Measurements from ENCODE around the gene RMRP.
A peak's percentile ranks its signal among the peaks of the same experiment; 100 is the strongest.
"Not testable (repeated sequence)": the region's sequence is repeated elsewhere in the genome, so short reads cannot be mapped to it uniquely, and the experiment has no call there.

The RMRP gene

GRCh38 chr9:35616681-35617459, 40.9 kb downstream of the RMRP start:
- peaks cover 59% of the 10 kb centered on the region for H3K4me1 ChIP-seq (ENCODE audit: control insufficient read depth, low read length)
- peak overlapping the region; percentile 76 for H3K27ac ChIP-seq (ENCODE audit: low read depth, low read length)

GRCh38 chr9:35615981-35616680, 41.7 kb downstream of the RMRP start:
- Histone ChIP-seq H3K27ac (ENCODE audit: low read depth, low read length) (no peak overlapping the region), H3K36me3 (ENCODE audit: control insufficient read depth, low read length) (0 out of 2 replicates have a peak, but pooled peaks cover 5% of the 10 kb centered on the region), H3F3A (ENCODE audit: control insufficient read depth, insufficient read depth) (peaks cover 28% of the 10 kb centered on the region), H3K79me2 (ENCODE audit: control insufficient read depth, low read length) (no peaks in the 10 kb centered on the region), H3K4me3 (ENCODE audit: low read length) (peak overlapping the region; percentile 72; the same call in 1 of the 2 replicates), H3K4me1 (ENCODE audit: control insufficient read depth, low read length) (peaks cover 56% of the 10 kb centered on the region), H4K20me1 (ENCODE audit: control insufficient read depth, insufficient read depth, low read depth, low read length) (no peaks in the 10 kb centered on the region), H3K9me3 (ENCODE audit: control insufficient read depth, insufficient read depth, low read length) (no peaks in the 10 kb centered on the region), H3K4me2 (ENCODE audit: low read length) (peak overlapping the region; percentile 99), H3K9me2 (replicated peaks; ENCODE audit: control insufficient read depth, low read length) (no peaks in the 10 kb centered on the region), H3K27me3 (ENCODE audit: control insufficient read depth, low read length) (no peaks in the 10 kb centered on the region)
- no peak for TF ChIP-seq EZH2phosphoT487 (IDR thresholded peaks at IDR 0.05; ENCODE audit: borderline replicate concordance, low read length)
- no peak for TF ChIP-seq CTCF (IDR thresholded peaks at IDR 0.05; ENCODE audit: low read depth, low read length, poor library complexity, severe bottlenecking)

More at GRCh38 chr9:35616681-35617459, 40.9 kb downstream of the RMRP start:
- no peaks in the 10 kb centered on the region for H3K9me3 ChIP-seq (ENCODE audit: control insufficient read depth, insufficient read depth, low read length)
- H3K27me3 ChIP-seq (ENCODE audit: control insufficient read depth, low read length): no peaks in the 10 kb centered on the region
- peak overlapping the region; percentile 99 for H3K4me2 ChIP-seq (ENCODE audit: low read length)
- no peaks in the 10 kb centered on the region for H3K9me2 ChIP-seq (replicated peaks; ENCODE audit: control insufficient read depth, low read length)
- peak overlapping the region; percentile 72 for H3K4me3 ChIP-seq (ENCODE audit: low read length)
- 0 out of 2 replicates have a peak, but pooled peaks cover 5% of the 10 kb centered on the region for H3K36me3 ChIP-seq (ENCODE audit: control insufficient read depth, low read length)
- H4K20me1 ChIP-seq (ENCODE audit: control insufficient read depth, insufficient read depth, low read depth, low read length): no peaks in the 10 kb centered on the region
- H3F3A ChIP-seq (ENCODE audit: control insufficient read depth, insufficient read depth): peaks cover 36% of the 10 kb centered on the region
- H3K79me2 ChIP-seq (ENCODE audit: control insufficient read depth, low read length): no peaks in the 10 kb centered on the region
- peak; percentile 63 for TF ChIP-seq CTCF (IDR thresholded peaks at IDR 0.05; ENCODE audit: low read depth, low read length, poor library complexity, severe bottlenecking)
- no peak for TF ChIP-seq EZH2phosphoT487 (IDR thresholded peaks at IDR 0.05; ENCODE audit: borderline replicate concordance, low read length)

GRCh38 chr9:35612843-35613242, 45.0 kb downstream of the RMRP start:
- no peaks in the 10 kb centered on the region for H4K20me1 ChIP-seq (ENCODE audit: control insufficient read depth, insufficient read depth, low read depth, low read length)

GRCh38 chr9:35612066-35612465, 45.8 kb downstream of the RMRP start:
- not testable (repeated sequence) for H4K20me1 ChIP-seq (ENCODE audit: control insufficient read depth, insufficient read depth, low read depth, low read length); H3K27ac ChIP-seq (ENCODE audit: low read depth, low read length); H3K79me2 ChIP-seq (ENCODE audit: control insufficient read depth, low read length); H3K4me2 ChIP-seq (ENCODE audit: low read length); H3K27me3 ChIP-seq (ENCODE audit: control insufficient read depth, low read length); H3K9me2 ChIP-seq (replicated peaks; ENCODE audit: control insufficient read depth, low read length); H3K9me3 ChIP-seq (ENCODE audit: control insufficient read depth, insufficient read depth, low read length); H3F3A ChIP-seq (ENCODE audit: control insufficient read depth, insufficient read depth); H3K4me3 ChIP-seq (ENCODE audit: low read length)
- H3K4me1 ChIP-seq (ENCODE audit: control insufficient read depth, low read length): peaks cover 16% of the 10 kb centered on the region
- peaks cover 30% of the 10 kb centered on the region for H3K36me3 ChIP-seq (ENCODE audit: control insufficient read depth, low read length)

More at GRCh38 chr9:35612843-35613242, 45.0 kb downstream of the RMRP start:
- H3F3A ChIP-seq (ENCODE audit: control insufficient read depth, insufficient read depth): peaks cover 8% of the 10 kb centered on the region
- H3K9me3 ChIP-seq (ENCODE audit: control insufficient read depth, insufficient read depth, low read length): no peaks in the 10 kb centered on the region
- H3K36me3 ChIP-seq (ENCODE audit: control insufficient read depth, low read length): peaks cover 28% of the 10 kb centered on the region
- H3K27me3 ChIP-seq (ENCODE audit: control insufficient read depth, low read length): no peaks in the 10 kb centered on the region
- no peak for TF ChIP-seq CTCF (IDR thresholded peaks at IDR 0.05; ENCODE audit: low read depth, low read length, poor library complexity, severe bottlenecking)
- H3K27ac ChIP-seq (ENCODE audit: low read depth, low read length): no peak overlapping the region
- H3K79me2 ChIP-seq (ENCODE audit: control insufficient read depth, low read length): no peaks in the 10 kb centered on the region
- peaks cover 24% of the 10 kb centered on the region for H3K4me1 ChIP-seq (ENCODE audit: control insufficient read depth, low read length)
- H3K4me3 ChIP-seq (ENCODE audit: low read length): no peak overlapping the region
- H3K9me2 ChIP-seq (replicated peaks; ENCODE audit: control insufficient read depth, low read length): no peaks in the 10 kb centered on the region
- H3K4me2 ChIP-seq (ENCODE audit: low read length): no peak overlapping the region
